Endothelial cell of umbilical vein (primary cell): ENCODE measurements around the gene PRDM8. TPM values are rescaled to one million over a fixed set of nuclear protein-coding genes. Genes with fewer than 3 reads are reported as not detected.

Experiments
- BruUV-seq: library from RNA; stranded (reverse); fragments of 400-500 nt; replicated peaks from 2 replicates; lab custom pipeline; 2021; lab: Mats Ljungman, UMichigan
- CTCF ChIA-PET: fragments of 300-600, 350-600 bp; sonication (Branson Sonifier 250); formaldehyde crosslinking; loops from one replicate; lab custom pipeline; 2021; ENCODE audit warnings: antibody characterized with exemption, inconsistent platforms; lab: Charles Lee
- POLR2A ChIA-PET: fragments of 300-600, 350-600 bp; sonication (Branson Sonifier 250); formaldehyde crosslinking; loops from one replicate; lab custom pipeline; 2021; ENCODE audit warnings: antibody characterized with exemption, inconsistent platforms; lab: Charles Lee
- DNase-seq: peaks from one replicate; pipeline ENCODE4 v3.0.0-alpha.2; 2011; ENCODE audit warnings: low read depth, low spot score
- FAIRE-seq: peaks from 2 replicates; lab custom pipeline; 2011; peaks lifted over from hg19 to GRCh38; lab: Jason Lieb, UNC
- H2AFZ ChIP-seq: 2 replicates; pipeline ENCODE4 v1.6.0; 2012; ENCODE audit warnings: low read depth, low read length, control low read depth, inconsistent platforms
- H3K27ac ChIP-seq: 2 replicates; pipeline ENCODE4 v1.5.1; 2011; ENCODE audit warnings: low read depth, mild to moderate bottlenecking, control low read depth, low read length, moderate library complexity; ENCODE audit not compliant: insufficient read depth
- H3K27me3 ChIP-seq, 2 experiments: 2 replicates each; pipeline versions ENCODE4 v1.6.0 to v1.6.1; 2011; ENCODE audit warnings: low read length in 2 of 2, mixed read lengths in 1 of 2; ENCODE audit not compliant: control insufficient read depth in 2 of 2, insufficient read depth in 2 of 2
- H3K36me3 ChIP-seq, 2 experiments: 2 replicates in 1 of 2; 3 replicates in 1 of 2; pipeline ENCODE4 v1.5.1; 2011; ENCODE audit warnings: low read length in 2 of 2, mild to moderate bottlenecking in 1 of 2, moderate library complexity in 1 of 2; ENCODE audit not compliant: control insufficient read depth in 2 of 2, insufficient read depth in 2 of 2; ENCODE audit errors: extremely low read depth in 1 of 2
- H3K4me1 ChIP-seq: 3 replicates; pipeline ENCODE4 v1.5.1; 2011; ENCODE audit warnings: mild to moderate bottlenecking, low read length; ENCODE audit not compliant: control insufficient read depth, insufficient read depth; ENCODE audit errors: extremely low read depth
- H3K4me2 ChIP-seq: 2 replicates; pipeline ENCODE4 v1.6.1; 2011; ENCODE audit warnings: low read length, control low read depth, mixed read lengths; ENCODE audit not compliant: insufficient read depth
- H3K4me3 ChIP-seq, 3 experiments: fragments of 200-600 bp in 1 of 3; sonication (generic), shearing (Covaris generic) in 1 of 3; replicated peaks in 1 of 3; 2 replicates each; pipeline ENCODE4 v1.5.1; 2011 to 2016; ENCODE audit warnings: control low read depth in 3 of 3, low read length in 3 of 3, mild to moderate bottlenecking in 2 of 3, inconsistent platforms in 1 of 3, low read depth in 1 of 3, moderate library complexity in 1 of 3; ENCODE audit not compliant: insufficient read depth in 1 of 3
- H3K79me2 ChIP-seq: 2 replicates; pipeline ENCODE4 v1.6.0; 2012; ENCODE audit warnings: low read length, inconsistent platforms; ENCODE audit not compliant: control insufficient read depth, insufficient read depth
- H3K9ac ChIP-seq: replicated peaks from 2 replicates; pipeline ENCODE3; 2011; ENCODE audit warnings: low read length, control low read depth; ENCODE audit not compliant: insufficient read depth; ENCODE audit errors: extremely low read depth
- H3K9me1 ChIP-seq: replicated peaks from 3 replicates; pipeline ENCODE4 v1.6.0; 2011; ENCODE audit warnings: mild to moderate bottlenecking, low read length; ENCODE audit not compliant: control insufficient read depth, insufficient read depth; ENCODE audit errors: extremely low read depth
- H3K9me3 ChIP-seq: replicated peaks from 2 replicates; pipeline ENCODE4 v1.5.1; 2012; ENCODE audit warnings: low read length, inconsistent platforms; ENCODE audit not compliant: control insufficient read depth, insufficient read depth
- H4K20me1 ChIP-seq: replicated peaks from 2 replicates; pipeline ENCODE3; 2011; ENCODE audit warnings: mild to moderate bottlenecking, low read length; ENCODE audit not compliant: control insufficient read depth, insufficient read depth; ENCODE audit errors: extremely low read depth
- EZH2 ChIP-seq: IDR thresholded peaks from 2 replicates; pipeline ENCODE4 v1.6.1; 2012; ENCODE audit warnings: borderline replicate concordance, low read depth, mild to moderate bottlenecking, moderate library complexity, low read length, inconsistent platforms; ENCODE audit not compliant: severe bottlenecking
- FOS ChIP-seq: IDR thresholded peaks from 2 replicates; pipeline ENCODE4 v1.6.1; 2011; ENCODE audit warnings: mild to moderate bottlenecking, low read length, moderate library complexity, borderline replicate concordance; ENCODE audit not compliant: insufficient read depth
- GATA2 ChIP-seq: IDR thresholded peaks from 2 replicates; pipeline ENCODE4 v1.7.0; 2011; ENCODE audit warnings: low read depth, mild to moderate bottlenecking, moderate library complexity, mixed read lengths, low read length; ENCODE audit not compliant: insufficient read length, insufficient read depth
- JUN ChIP-seq: IDR thresholded peaks from 2 replicates; pipeline ENCODE4 v1.6.1; 2011; ENCODE audit warnings: borderline replicate concordance, low read depth; ENCODE audit not compliant: insufficient read length, insufficient read depth
- MYC ChIP-seq: IDR thresholded peaks from one replicate; pipeline ENCODE4 v1.6.1; 2011; ENCODE audit warnings: mild to moderate bottlenecking, low read depth, low read length
- POLR2A ChIP-seq: IDR thresholded peaks from 2 replicates; pipeline ENCODE4 v1.6.1; 2012; ENCODE audit warnings: low read depth, mild to moderate bottlenecking, control low read depth, low read length
- POLR2AphosphoS5 ChIP-seq: IDR thresholded peaks from 2 replicates; pipeline ENCODE4 v1.6.1; 2012; ENCODE audit warnings: low read depth, mild to moderate bottlenecking, control low read depth, low read length, moderate library complexity; ENCODE audit not compliant: insufficient read depth
- dilution Hi-C: fragments of 300-500 bp; cut with MboI; formaldehyde crosslinking; loops from one replicate; pipeline ENCODE4 v1.15.0; 2019; ENCODE audit warnings: low sequenced_read_pairs; ENCODE audit not compliant: extremely low pct_ligation_motif_present
- intact Hi-C: fragments of 100-400 bp; cut with micrococcal nuclease; formaldehyde crosslinking; loops from one replicate; pipeline ENCODE4 v1.10.0; 2022
- polyA plus RNA-seq, 4 experiments: library from polyadenylated mRNA; depleted of rRNA in 3 of 4; stranded (reverse) in 3 of 4; unstranded in 1 of 4; fragments of >200 nt; gene quantifications; 2 replicates each; pipeline versions ENCODE4 v1.2.1 to v1.2.3, GENCODE V29; 2011 to 2012; ENCODE audit warnings: missing spikeins in 1 of 4
- total RNA-seq: library from RNA; stranded (reverse); gene quantifications from 2 replicates; pipeline ENCODE4 v1.2.3, GENCODE V29; 2021
- TF ChIP-seq, protein P1 (sequence below): IDR thresholded peaks from 2 replicates; pipeline ENCODE4 v1.6.1; 2011; ENCODE audit not compliant: insufficient read depth, insufficient read length
- TF ChIP-seq, protein P2 (sequence below), 2 donors: IDR thresholded peaks; 1 replicate in 1 of 2; 2 replicates in 1 of 2; pipeline ENCODE4 v1.5.1; 2011; ENCODE audit warnings: low read length in 2 of 2, mild to moderate bottlenecking in 2 of 2, moderate library complexity in 2 of 2, control low read depth in 1 of 2, inconsistent platforms in 1 of 2, low read depth in 1 of 2; ENCODE audit not compliant: insufficient read depth in 1 of 2; ENCODE audit errors: extremely low read depth in 1 of 2

The PRDM8 gene
- total and polyA plus RNA-seq, 2 donors (not counting 3 experiments of a cell fraction or from before 2014, with no cell fraction given): 0.28 to 0.82 TPM

DNA sequence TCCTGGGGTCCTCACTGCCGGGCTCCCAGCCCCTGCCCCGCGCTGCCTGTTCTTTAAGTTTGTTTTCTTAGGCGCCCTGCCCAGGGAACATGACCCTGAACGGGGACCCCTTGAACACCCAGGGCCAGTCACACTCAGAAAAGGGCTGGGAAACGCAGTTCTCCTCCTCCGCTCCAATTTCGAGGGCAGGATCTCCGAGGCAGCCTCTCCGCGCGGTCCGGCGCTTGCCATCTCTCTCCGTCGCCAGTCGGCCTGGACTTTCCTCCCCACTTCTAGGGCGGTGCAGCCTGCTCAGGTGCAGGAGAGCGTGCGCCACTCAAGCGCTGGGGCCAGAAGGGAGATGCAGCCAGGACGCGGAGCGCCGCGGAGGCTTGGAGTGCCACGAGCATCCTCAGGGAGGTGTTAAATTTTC lies 9.9 kb downstream of the PRDM8 start:
- Histone ChIP-seq H3K27ac (no peak overlapping the region), H3K9me1 (no peaks in the 10 kb centered on the region), H3K9me3 (no peaks in the 10 kb centered on the region), H3K79me2 (no peaks in the 10 kb centered on the region), H3K4me3 (no peak overlapping the region), H3K36me3 (no peaks in the 10 kb centered on the region), H4K20me1 (no peaks in the 10 kb centered on the region), H3K4me2 (no peak overlapping the region), H3K27me3 (peaks cover 2 to 4% of the 10 kb centered on the region in 2 experiments), H3K4me1 (peaks cover 5% of the 10 kb centered on the region), H3K9ac (no peak overlapping the region), H2AFZ (peak overlapping the region; percentile 34)
- no peak for DNase-seq
- FAIRE-seq: no peak
- TF ChIP-seq, protein P1, sequence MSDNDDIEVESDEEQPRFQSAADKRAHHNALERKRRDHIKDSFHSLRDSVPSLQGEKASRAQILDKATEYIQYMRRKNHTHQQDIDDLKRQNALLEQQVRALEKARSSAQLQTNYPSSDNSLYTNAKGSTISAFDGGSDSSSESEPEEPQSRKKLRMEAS: no peak
- no peak for TF ChIP-seq POLR2AphosphoS5
- TF ChIP-seq MYC: no peak
- TF ChIP-seq JUN: no peak
- no peak for TF ChIP-seq GATA2
- no peak for TF ChIP-seq FOS
- TF ChIP-seq EZH2: no peak
- TF ChIP-seq POLR2A: no peak
- TF ChIP-seq, protein P2, sequence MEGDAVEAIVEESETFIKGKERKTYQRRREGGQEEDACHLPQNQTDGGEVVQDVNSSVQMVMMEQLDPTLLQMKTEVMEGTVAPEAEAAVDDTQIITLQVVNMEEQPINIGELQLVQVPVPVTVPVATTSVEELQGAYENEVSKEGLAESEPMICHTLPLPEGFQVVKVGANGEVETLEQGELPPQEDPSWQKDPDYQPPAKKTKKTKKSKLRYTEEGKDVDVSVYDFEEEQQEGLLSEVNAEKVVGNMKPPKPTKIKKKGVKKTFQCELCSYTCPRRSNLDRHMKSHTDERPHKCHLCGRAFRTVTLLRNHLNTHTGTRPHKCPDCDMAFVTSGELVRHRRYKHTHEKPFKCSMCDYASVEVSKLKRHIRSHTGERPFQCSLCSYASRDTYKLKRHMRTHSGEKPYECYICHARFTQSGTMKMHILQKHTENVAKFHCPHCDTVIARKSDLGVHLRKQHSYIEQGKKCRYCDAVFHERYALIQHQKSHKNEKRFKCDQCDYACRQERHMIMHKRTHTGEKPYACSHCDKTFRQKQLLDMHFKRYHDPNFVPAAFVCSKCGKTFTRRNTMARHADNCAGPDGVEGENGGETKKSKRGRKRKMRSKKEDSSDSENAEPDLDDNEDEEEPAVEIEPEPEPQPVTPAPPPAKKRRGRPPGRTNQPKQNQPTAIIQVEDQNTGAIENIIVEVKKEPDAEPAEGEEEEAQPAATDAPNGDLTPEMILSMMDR (IDR thresholded peaks at IDR 0.05; ENCODE audit: extremely low read depth in 1 of 2, insufficient read depth in 1 of 2, low read depth in 1 of 2, low read length in 2 of 2): no peak
- POLR2A ChIA-PET: no interaction called here
- CTCF ChIA-PET: interaction anchor here (1.2 to 1.5 kb wide), 3 partner anchors 9 to 80 kb away, joined by 3 to 7 read pairs (median 5); no protein-coding TSS in a partner anchor
- dilution Hi-C loops: no loop called here
- intact Hi-C loops: no loop called here
- BruUV-seq: no TSS peak
